ENCODE measurements around the gene REM1.

The REM1 gene

GRCh38 chr20:31473331-31474096 is 1.6 kb upstream of the REM1 start:
- no peak for DNase-seq (ENCODE audit: extremely low spot score)
- TF ChIP-seq ARNT (IDR thresholded peaks at IDR 0.05) = no peak
- TF ChIP-seq SUZ12 (IDR thresholded peaks at IDR 0.05) = no peak
- TF ChIP-seq ZNF384 (IDR thresholded peaks at IDR 0.05) = no peak
- TF ChIP-seq HDGF (IDR thresholded peaks at IDR 0.05; ENCODE audit: borderline replicate concordance) = no peak
- TF ChIP-seq L3MBTL2 (conservative IDR thresholded peaks at IDR 0.05) = no peak
- TF ChIP-seq BHLHE40 (IDR thresholded peaks at IDR 0.05; ENCODE audit: borderline replicate concordance) = no peak
- TF ChIP-seq ELF4 (IDR thresholded peaks at IDR 0.05) = no peak
- TF ChIP-seq FOXM1 (IDR thresholded peaks at IDR 0.05; ENCODE audit: borderline replicate concordance) = no peak
- no peak for TF ChIP-seq SP1 (IDR thresholded peaks at IDR 0.05)
- no peak for TF ChIP-seq FOXK2 (IDR thresholded peaks at IDR 0.05)
- no peak for TF ChIP-seq PKNOX1 (IDR thresholded peaks at IDR 0.05)
- TF ChIP-seq CTBP1 (IDR thresholded peaks at IDR 0.05; ENCODE audit: borderline replicate concordance) = no peak
- TF ChIP-seq LEF1 (IDR thresholded peaks at IDR 0.05; ENCODE audit: borderline replicate concordance) = no peak
- ChIA-PET CTCF (interaction anchor here (0.6 kb wide), 1 partner anchor 17 kb away, joined by 4 read pairs; no protein-coding TSS in a partner anchor), POLR2A (no interaction called here)

GRCh38 chr20:31474097-31474436 is 1.0 kb upstream of the REM1 start:
- TF ChIP-seq L3MBTL2 (conservative IDR thresholded peaks at IDR 0.05) (no peak), FOXA1 (IDR thresholded peaks at IDR 0.05) (no peak), PKNOX1 (IDR thresholded peaks at IDR 0.05) (no peak), LEF1 (IDR thresholded peaks at IDR 0.05; ENCODE audit: borderline replicate concordance) (no peak), ELF4 (IDR thresholded peaks at IDR 0.05) (no peak), SP1 (IDR thresholded peaks at IDR 0.05) (no peak)
- no peak for DNase-seq (ENCODE audit: extremely low spot score)
- POLR2A ChIA-PET = no interaction called here
- CTCF ChIA-PET = interaction anchor here (0.6 to 0.9 kb wide), 2 partner anchors 14 to 29 kb away, joined by 3 to 4 read pairs; no protein-coding TSS in a partner anchor

GRCh38 chr20:31475472-31476293 is 595 bp downstream of the REM1 start:
- DNase-seq (ENCODE audit: extremely low spot score) = no peak
- CTCF ChIA-PET = no interaction called here

GRCh38 chr20:31476294-31476585 is 1.2 kb downstream of the REM1 start:
- DNase-seq (ENCODE audit: extremely low spot score) = no peak
- CTCF ChIA-PET = no interaction called here
- POLR2A ChIA-PET = interaction anchor here (0.9 kb wide), 1 partner anchor 96 kb away, joined by 3 read pairs; no protein-coding TSS in a partner anchor
- no peak for TF ChIP-seq FOXA1 (IDR thresholded peaks at IDR 0.05)
- no peak for TF ChIP-seq BHLHE40 (IDR thresholded peaks at IDR 0.05; ENCODE audit: borderline replicate concordance)
- TF ChIP-seq FOXM1 (IDR thresholded peaks at IDR 0.05; ENCODE audit: borderline replicate concordance) = no peak
- no peak for TF ChIP-seq LEF1 (IDR thresholded peaks at IDR 0.05; ENCODE audit: borderline replicate concordance)
- TF ChIP-seq CTBP1 (IDR thresholded peaks at IDR 0.05; ENCODE audit: borderline replicate concordance) = no peak

More at GRCh38 chr20:31475472-31476293, 595 bp downstream of the REM1 start:
- POLR2A ChIA-PET = interaction anchor here (0.9 kb wide), 1 partner anchor 97 kb away, joined by 3 read pairs; no protein-coding TSS in a partner anchor
- TF ChIP-seq PKNOX1 (IDR thresholded peaks at IDR 0.05) (no peak), ARNT (IDR thresholded peaks at IDR 0.05) (no peak), BHLHE40 (IDR thresholded peaks at IDR 0.05; ENCODE audit: borderline replicate concordance) (no peak), HDGF (IDR thresholded peaks at IDR 0.05; ENCODE audit: borderline replicate concordance) (no peak), SUZ12 (IDR thresholded peaks at IDR 0.05) (no peak), FOXM1 (IDR thresholded peaks at IDR 0.05; ENCODE audit: borderline replicate concordance) (no peak), LEF1 (IDR thresholded peaks at IDR 0.05; ENCODE audit: borderline replicate concordance) (no peak), FOXA1 (IDR thresholded peaks at IDR 0.05) (no peak), CTBP1 (IDR thresholded peaks at IDR 0.05; ENCODE audit: borderline replicate concordance) (no peak), L3MBTL2 (conservative IDR thresholded peaks at IDR 0.05) (no peak), FOXK2 (IDR thresholded peaks at IDR 0.05) (no peak), TARDBP (IDR thresholded peaks at IDR 0.05) (no peak), ZNF384 (IDR thresholded peaks at IDR 0.05) (no peak), ELF4 (IDR thresholded peaks at IDR 0.05) (no peak), SP1 (IDR thresholded peaks at IDR 0.05) (no peak), NFRKB (IDR thresholded peaks at IDR 0.05) (no peak)

GRCh38 chr20:31476643-31477215 is 1.6 kb downstream of the REM1 start:
- CTCF ChIA-PET = no interaction called here
- POLR2A ChIA-PET = interaction anchor here (0.9 kb wide), 1 partner anchor 96 kb away, joined by 3 read pairs; no protein-coding TSS in a partner anchor

More at GRCh38 chr20:31476643-31477215, 1.6 kb downstream of the REM1 start:
- TF ChIP-seq HDGF (IDR thresholded peaks at IDR 0.05; ENCODE audit: borderline replicate concordance) (no peak), FOXA1 (IDR thresholded peaks at IDR 0.05) (no peak), BHLHE40 (IDR thresholded peaks at IDR 0.05; ENCODE audit: borderline replicate concordance) (no peak), CTBP1 (IDR thresholded peaks at IDR 0.05; ENCODE audit: borderline replicate concordance) (no peak), ARNT (IDR thresholded peaks at IDR 0.05) (no peak), FOXM1 (IDR thresholded peaks at IDR 0.05; ENCODE audit: borderline replicate concordance) (no peak), LEF1 (IDR thresholded peaks at IDR 0.05; ENCODE audit: borderline replicate concordance) (no peak), SUZ12 (IDR thresholded peaks at IDR 0.05) (no peak), ZNF384 (IDR thresholded peaks at IDR 0.05) (no peak), ELF4 (IDR thresholded peaks at IDR 0.05) (no peak)
- no peak for DNase-seq (ENCODE audit: extremely low spot score)

Measured in HEK293T (cell line).